Kidney (tissue), 14 donors: Measurements from ENCODE around the gene TSC2. TPM values are rescaled to one million over a fixed set of nuclear protein-coding genes. Genes with fewer than 3 reads are reported as not detected.

ENCODE experiments used
- DNase-seq, 5 donors: peaks; one replicate each; pipeline ENCODE4 v3.0.0-alpha.2; 2013 to 2020
- FAIRE-seq: peaks from 2 replicates; lab custom pipeline; 2012; peaks lifted over from hg19 to GRCh38; lab: Jason Lieb, UNC
- H3K27ac ChIP-seq, 2 donors: one replicate each; pipeline ENCODE4 v1.7.0; 2013; ENCODE audit warnings: low read depth in 2 of 2, low read length in 2 of 2, inconsistent platforms in 1 of 2
- H3K27me3 ChIP-seq: one replicate; pipeline ENCODE4 v1.7.1; 2013; ENCODE audit warnings: low read length, inconsistent platforms; ENCODE audit not compliant: control insufficient read depth, insufficient read depth
- H3K36me3 ChIP-seq, 3 donors: one replicate each; pipeline versions ENCODE4 v1.7.0 to v1.7.1; 2013; ENCODE audit warnings: low read length in 3 of 3, control low read depth in 1 of 3, inconsistent platforms in 1 of 3; ENCODE audit not compliant: insufficient read depth in 3 of 3, control insufficient read depth in 2 of 3
- H3K4me1 ChIP-seq, 3 donors: one replicate each; pipeline versions ENCODE4 v1.7.0 to v1.7.1; 2013; ENCODE audit warnings: low read length in 3 of 3, inconsistent platforms in 1 of 3, low read depth in 1 of 3; ENCODE audit not compliant: control insufficient read depth in 2 of 3, insufficient read depth in 2 of 3
- H3K4me3 ChIP-seq, 3 donors: one replicate each; pipeline versions ENCODE4 v1.7.0 to v1.8.1; 2013; ENCODE audit warnings: low read length in 3 of 3, control low read depth in 1 of 3, inconsistent platforms in 1 of 3
- H3K9ac ChIP-seq, 3 donors: one replicate each; pipeline versions ENCODE4 v1.7.0 to v1.7.1; 2013; ENCODE audit warnings: low read length in 3 of 3, control low read depth in 1 of 3, inconsistent platforms in 1 of 3
- H3K9me3 ChIP-seq, 3 donors: one replicate each; pipeline versions ENCODE4 v1.7.0 to v1.7.1; 2013; ENCODE audit warnings: low read length in 3 of 3, control low read depth in 1 of 3, inconsistent platforms in 1 of 3; ENCODE audit not compliant: control insufficient read depth in 2 of 3, insufficient read depth in 1 of 3
- intact Hi-C: fragments of 100-400 bp; cut with DNase I; formaldehyde crosslinking; loops from one replicate; pipeline ENCODE4 v1.11.1; 2022
- polyA plus RNA-seq: library from polyadenylated mRNA; stranded (reverse); fragments of 350-450 nt; fragmentation: Illumina TruSeq; extraction: RNeasy Lipid Tissue Mini Kit (QIAGEN cat#74804); gene quantifications from one replicate; pipeline ENCODE4 v1.2.3, GENCODE V29; 2014; ENCODE audit warnings: low read depth, low replicate concordance; ENCODE audit not compliant: insufficient read depth
- total RNA-seq: library from RNA; stranded (reverse); fragmentation: NEBNext Ultra II Directional; extraction: Animal tissue kit (Norgen Biotek cat#: 25700); gene quantifications from one replicate; pipeline ENCODE4 v1.2.1, GENCODE V29; 2021
- TF ChIP-seq, protein P1 (sequence below): IDR thresholded peaks from 3 replicates; pipeline ENCODE4 v1.5.1; 2012; ENCODE audit warnings: mild to moderate bottlenecking, moderate library complexity, borderline replicate concordance; ENCODE audit not compliant: insufficient read depth; ENCODE audit errors: extremely low read depth
- donor health status: control.
- donor health status: control.
- donor health status: control.
- donor health status: control.
- donor health status: control.
- donor health status: DM: yes; HTN: yes; CAD: no.
- donor health status: Normal renal cell carcinoma (clear cell type).

The TSC2 gene
- total and polyA plus RNA-seq, 2 donors from 2014 or later, result 40.0 to 151 TPM

DNA sequence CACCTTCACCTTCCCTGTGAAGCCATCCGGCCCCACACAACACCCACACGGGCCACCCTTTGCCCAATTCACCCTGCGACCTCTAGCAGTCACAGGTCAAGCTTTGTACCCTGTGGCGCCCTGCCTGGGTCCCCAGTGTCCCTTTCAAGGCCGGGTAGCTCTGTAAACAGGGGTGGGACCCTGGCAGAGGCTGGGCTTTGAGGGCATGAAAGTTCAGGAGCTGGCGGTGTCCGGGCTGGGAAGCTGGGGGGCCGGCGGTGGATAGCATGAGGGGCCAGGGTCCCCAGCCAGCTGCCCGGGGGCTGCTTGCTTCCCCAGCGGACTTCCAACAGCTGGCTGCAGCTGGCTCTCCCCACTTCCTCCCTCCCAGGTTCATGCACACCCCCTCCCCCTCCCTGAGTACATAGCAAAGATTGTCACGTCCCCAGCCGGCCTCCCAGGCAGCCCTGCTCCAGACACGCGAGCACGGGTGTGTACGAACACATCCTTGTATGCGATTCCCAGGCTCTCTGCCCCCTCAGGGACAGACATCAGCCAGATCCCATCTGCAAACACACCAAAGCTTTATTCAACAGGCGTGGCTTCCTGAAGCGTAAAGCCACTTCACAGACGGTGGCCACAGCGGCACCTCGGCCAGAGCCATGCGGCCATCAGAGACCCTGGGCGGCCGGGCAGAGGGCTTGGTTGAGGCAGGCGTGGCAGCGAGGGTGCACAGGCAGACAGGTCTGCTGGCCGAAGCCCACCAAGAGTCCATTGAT lies 8.3 kb upstream of the TSC2 start:
- Histone ChIP-seq H3K9ac (no peak overlapping the region), H3K27me3 (no peaks in the 10 kb centered on the region), H3K9me3 (no peaks in the 10 kb centered on the region), H3K36me3 (peaks cover 0 to 4% (median 0%) of the 10 kb centered on the region in 3 donors), H3K4me1 (peaks cover 0 to 57% (median 0%) of the 10 kb centered on the region in 3 donors), H3K27ac (peak overlapping the region; percentile 43 to 60), H3K4me3 (no peak overlapping the region)
- intact Hi-C loops, result no loop called here
- TF ChIP-seq, protein P1, sequence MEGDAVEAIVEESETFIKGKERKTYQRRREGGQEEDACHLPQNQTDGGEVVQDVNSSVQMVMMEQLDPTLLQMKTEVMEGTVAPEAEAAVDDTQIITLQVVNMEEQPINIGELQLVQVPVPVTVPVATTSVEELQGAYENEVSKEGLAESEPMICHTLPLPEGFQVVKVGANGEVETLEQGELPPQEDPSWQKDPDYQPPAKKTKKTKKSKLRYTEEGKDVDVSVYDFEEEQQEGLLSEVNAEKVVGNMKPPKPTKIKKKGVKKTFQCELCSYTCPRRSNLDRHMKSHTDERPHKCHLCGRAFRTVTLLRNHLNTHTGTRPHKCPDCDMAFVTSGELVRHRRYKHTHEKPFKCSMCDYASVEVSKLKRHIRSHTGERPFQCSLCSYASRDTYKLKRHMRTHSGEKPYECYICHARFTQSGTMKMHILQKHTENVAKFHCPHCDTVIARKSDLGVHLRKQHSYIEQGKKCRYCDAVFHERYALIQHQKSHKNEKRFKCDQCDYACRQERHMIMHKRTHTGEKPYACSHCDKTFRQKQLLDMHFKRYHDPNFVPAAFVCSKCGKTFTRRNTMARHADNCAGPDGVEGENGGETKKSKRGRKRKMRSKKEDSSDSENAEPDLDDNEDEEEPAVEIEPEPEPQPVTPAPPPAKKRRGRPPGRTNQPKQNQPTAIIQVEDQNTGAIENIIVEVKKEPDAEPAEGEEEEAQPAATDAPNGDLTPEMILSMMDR, result no peak
- DNase-seq (peak; percentile 88 to 97 (median 93)), FAIRE-seq (no peak)

DNA sequence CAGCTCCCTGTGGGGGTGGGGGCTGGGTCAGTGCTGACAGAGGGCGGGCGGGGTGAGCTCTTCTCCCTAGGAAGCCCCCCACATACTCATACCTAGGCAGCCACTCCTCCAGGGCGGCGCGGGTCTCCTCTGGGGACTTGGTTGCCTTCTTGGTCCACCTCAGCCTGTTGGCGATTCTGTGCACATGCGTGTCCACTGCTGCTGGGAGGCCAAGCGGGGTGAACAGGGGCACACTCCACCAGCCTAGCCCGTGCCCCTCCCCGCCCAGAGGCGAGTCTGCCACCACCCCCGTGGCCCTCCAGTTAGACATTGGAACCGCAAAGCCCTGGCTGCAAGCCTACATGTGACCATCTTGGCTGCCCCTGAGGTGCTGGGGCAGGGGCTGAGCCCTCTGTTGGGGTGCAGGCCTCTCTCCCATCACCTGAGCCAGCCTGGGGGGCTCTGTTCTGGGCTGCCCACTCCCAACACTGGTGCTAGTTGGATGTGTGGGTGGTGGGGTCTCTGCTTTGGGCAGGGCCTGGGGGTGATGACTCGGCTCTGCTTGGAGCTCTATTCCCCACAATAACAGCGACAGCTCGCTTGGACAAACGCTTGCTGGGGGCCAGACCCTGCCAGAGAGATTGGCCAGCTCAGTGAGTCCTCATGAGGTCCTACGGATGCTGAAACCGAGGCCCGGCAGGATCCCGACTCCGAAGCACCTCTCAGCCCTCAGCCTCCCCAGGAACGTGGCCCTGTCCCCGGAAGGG lies 7.6 kb upstream of the TSC2 start:
- no peak overlapping the region for H3K4me3 ChIP-seq
- no peak for FAIRE-seq

DNA sequence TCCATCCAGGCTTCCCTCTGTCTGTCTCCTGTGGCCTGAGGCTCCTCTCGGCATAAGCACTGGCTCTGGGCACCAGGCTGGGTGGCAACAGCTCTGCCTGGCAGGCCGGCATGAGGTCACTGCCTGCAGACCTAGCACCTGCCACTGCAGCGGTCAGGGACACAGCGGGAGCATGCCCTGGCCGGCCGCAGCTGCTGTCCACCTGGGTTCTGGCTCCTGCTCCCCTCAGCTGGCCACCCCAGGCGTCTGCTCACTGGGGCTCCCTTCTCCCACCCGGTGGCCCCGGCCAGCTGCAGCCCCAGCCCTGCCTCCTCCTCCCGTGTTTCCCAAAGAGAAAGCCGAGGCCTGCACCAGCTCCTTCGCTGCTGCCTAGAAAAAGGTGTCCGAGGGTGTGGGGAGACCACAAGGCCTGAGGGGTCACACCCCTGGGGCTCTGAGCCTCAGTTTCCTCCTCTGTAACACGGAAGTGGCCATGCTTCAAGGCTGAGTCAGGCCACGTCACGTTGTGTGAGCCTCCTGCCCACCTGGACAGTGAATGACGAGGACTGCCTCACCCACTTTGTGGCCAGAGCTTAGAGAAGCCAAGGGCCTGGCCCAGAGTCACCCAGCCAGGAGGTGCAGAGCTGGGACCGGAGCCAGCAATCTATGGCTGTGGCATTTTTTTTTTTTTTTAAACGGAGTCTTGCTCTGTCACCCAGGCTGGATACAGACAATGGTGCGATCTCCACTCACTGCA lies 6.8 kb upstream of the TSC2 start:
- Histone ChIP-seq H3K4me1 (peaks cover 0 to 50% (median 0%) of the 10 kb centered on the region in 3 donors), H3K9ac (no peak overlapping the region), H3K36me3 (peaks cover 0 to 4% (median 0%) of the 10 kb centered on the region in 3 donors), H3K4me3 (no peak overlapping the region), H3K9me3 (no peaks in the 10 kb centered on the region), H3K27ac (no peak overlapping the region), H3K27me3 (no peaks in the 10 kb centered on the region)
- intact Hi-C loops, result no loop called here
- TF ChIP-seq, protein P1, result no peak
- DNase-seq (peak in 2 of 5 donors; percentile 52 to 77), FAIRE-seq (no peak)

More for the DNA sequence above, 7.6 kb upstream of the TSC2 start:
- Histone ChIP-seq H3K9me3 (no peaks in the 10 kb centered on the region), H3K27me3 (no peaks in the 10 kb centered on the region), H3K27ac (peak overlapping the region in 1 of 2 donors; percentile 60), H3K36me3 (peaks cover 0 to 4% (median 0%) of the 10 kb centered on the region in 3 donors), H3K4me1 (peaks cover 0 to 51% (median 0%) of the 10 kb centered on the region in 3 donors), H3K9ac (no peak overlapping the region)
- peak in 2 of 5 donors; percentile 49 to 80 for DNase-seq
- intact Hi-C loops, result no loop called here
- TF ChIP-seq, protein P1, result no peak
